Upper lobe of right lung (tissue), 1 donor: Measurements from ENCODE around the gene FOXP1. TPM values are rescaled to one million over a fixed set of nuclear protein-coding genes. Genes with fewer than 3 reads are reported as not detected.

Experiments used
- ATAC-seq: fragments of 200-7000 bp; cut with Tn5 transposase; one replicate; pipeline ENCODE4 v1.9.1; 2020; ENCODE audit warnings: mild to moderate bottlenecking, moderate library complexity
- DNase-seq: peaks from one replicate; pipeline ENCODE4 v3.0.0-alpha.2; 2020
- H3K27ac ChIP-seq: fragments of 200-600 bp; one replicate; pipeline ENCODE4 v1.8.0; 2022
- H3K27me3 ChIP-seq: fragments of 200-600 bp; one replicate; pipeline ENCODE4 v1.8.0; 2022; ENCODE audit warnings: mild to moderate bottlenecking
- H3K36me3 ChIP-seq: fragments of 200-600 bp; one replicate; pipeline ENCODE4 v1.8.0; 2022
- H3K4me1 ChIP-seq: fragments of 200-600 bp; one replicate; pipeline ENCODE4 v1.8.0; 2022
- H3K4me3 ChIP-seq: fragments of 200-600 bp; one replicate; pipeline ENCODE4 v1.8.0; 2022; ENCODE audit warnings: mild to moderate bottlenecking
- H3K9me3 ChIP-seq: fragments of 200-600 bp; one replicate; pipeline ENCODE4 v1.8.0; 2022
- intact Hi-C: fragments of 100-400 bp; cut with DNase I; formaldehyde crosslinking; loops from one replicate; pipeline ENCODE4 v1.11.0; 2022
- total RNA-seq: library from RNA; stranded (reverse); fragmentation: NEBNext Ultra II Directional; extraction: Animal tissue kit (Norgen Biotek cat#: 25700); gene quantifications from one replicate; pipeline ENCODE4 v1.2.1, GENCODE V29; 2021
- TF ChIP-seq, protein P1 (sequence below): fragments of 200-600 bp; IDR thresholded peaks from one replicate; pipeline ENCODE4 v1.8.0; 2022; ENCODE audit warnings: antibody characterized with exemption
- donor health status: DM: no; HTN: yes; CAD: no; lungs with severe emphysema.

The FOXP1 gene
- total RNA-seq, 1 donor from 2014 or later: 140 TPM

DNA sequence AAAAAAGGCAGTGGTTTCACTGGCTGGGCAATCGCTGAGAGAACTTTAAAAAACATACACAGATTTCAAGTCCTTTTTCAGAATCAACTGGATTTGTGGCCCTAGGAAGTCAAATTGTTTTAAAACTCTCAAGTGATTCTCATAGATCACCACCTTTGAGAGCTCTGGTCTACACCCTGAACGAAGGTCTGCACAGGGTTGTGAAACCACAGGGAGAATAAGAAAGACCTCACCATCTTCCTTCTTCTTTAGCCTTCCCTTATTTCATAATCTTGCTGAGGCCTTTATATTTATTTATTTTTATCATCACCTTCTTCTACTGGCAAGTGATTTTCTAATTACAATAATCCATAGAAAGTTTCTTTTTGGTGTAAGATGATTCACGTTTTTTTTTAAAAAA lies 58.1 kb downstream of the FOXP1 start:
- Histone ChIP-seq H3K27ac (no peak overlapping the region), H3K4me1 (peaks cover 5% of the 10 kb centered on the region), H3K4me3 (no peak overlapping the region), H3K27me3 (no peaks in the 10 kb centered on the region), H3K9me3 (no peaks in the 10 kb centered on the region), H3K36me3 (no peaks in the 10 kb centered on the region)
- intact Hi-C loops: no loop called here
- TF ChIP-seq, protein P1, sequence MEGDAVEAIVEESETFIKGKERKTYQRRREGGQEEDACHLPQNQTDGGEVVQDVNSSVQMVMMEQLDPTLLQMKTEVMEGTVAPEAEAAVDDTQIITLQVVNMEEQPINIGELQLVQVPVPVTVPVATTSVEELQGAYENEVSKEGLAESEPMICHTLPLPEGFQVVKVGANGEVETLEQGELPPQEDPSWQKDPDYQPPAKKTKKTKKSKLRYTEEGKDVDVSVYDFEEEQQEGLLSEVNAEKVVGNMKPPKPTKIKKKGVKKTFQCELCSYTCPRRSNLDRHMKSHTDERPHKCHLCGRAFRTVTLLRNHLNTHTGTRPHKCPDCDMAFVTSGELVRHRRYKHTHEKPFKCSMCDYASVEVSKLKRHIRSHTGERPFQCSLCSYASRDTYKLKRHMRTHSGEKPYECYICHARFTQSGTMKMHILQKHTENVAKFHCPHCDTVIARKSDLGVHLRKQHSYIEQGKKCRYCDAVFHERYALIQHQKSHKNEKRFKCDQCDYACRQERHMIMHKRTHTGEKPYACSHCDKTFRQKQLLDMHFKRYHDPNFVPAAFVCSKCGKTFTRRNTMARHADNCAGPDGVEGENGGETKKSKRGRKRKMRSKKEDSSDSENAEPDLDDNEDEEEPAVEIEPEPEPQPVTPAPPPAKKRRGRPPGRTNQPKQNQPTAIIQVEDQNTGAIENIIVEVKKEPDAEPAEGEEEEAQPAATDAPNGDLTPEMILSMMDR: no peak
- ATAC-seq (peak; percentile 45), DNase-seq (no peak)

DNA sequence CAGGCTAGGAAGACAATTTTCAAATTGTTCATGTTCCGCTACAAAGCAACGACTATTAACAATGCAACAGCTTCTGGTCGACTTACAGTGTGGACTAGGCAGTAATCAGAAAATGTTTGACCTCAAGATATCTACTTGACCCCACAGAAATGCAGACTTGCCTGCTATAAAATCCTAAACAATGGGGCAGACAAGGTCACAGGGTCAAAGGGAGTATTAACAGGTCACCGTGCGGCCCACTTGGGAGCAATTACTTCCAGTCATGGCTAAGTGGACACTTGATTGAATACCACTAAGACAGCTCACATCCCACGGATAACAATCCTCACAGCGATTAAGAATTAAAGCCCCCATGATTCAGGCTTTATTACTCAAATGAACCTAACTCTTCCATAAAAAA lies 58.9 kb downstream of the FOXP1 start:
- no peak for ATAC-seq
- no peak for DNase-seq

DNA sequence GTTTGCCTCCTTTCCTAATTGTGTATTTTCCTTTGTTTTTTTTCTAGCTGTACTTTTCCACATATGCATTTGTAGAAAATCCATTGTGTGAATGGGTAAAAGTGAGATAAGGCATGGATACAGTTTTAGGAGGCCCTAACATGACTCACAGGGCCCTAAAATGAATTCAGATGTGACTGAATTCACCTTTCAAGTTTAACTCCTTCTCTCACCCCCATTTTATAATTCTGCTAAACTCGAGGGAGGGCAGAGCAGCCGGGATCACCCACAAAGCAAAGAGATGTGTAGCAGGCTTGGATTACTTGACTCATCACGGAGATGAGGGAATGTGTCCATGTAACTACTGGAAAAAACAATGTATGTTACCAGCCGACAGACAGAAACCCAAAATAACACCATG lies 59.9 kb downstream of the FOXP1 start:
- Histone ChIP-seq H3K27ac (no peak overlapping the region), H3K27me3 (no peaks in the 10 kb centered on the region), H3K4me1 (peaks cover 5% of the 10 kb centered on the region), H3K36me3 (no peaks in the 10 kb centered on the region), H3K9me3 (no peaks in the 10 kb centered on the region), H3K4me3 (no peak overlapping the region)
- intact Hi-C loops: no loop called here
- TF ChIP-seq, protein P1: no peak
- no peak for ATAC-seq
- DNase-seq: no peak

More for the DNA sequence above, 58.9 kb downstream of the FOXP1 start:
- TF ChIP-seq, protein P1: no peak
- Histone ChIP-seq H3K4me1 (peaks cover 5% of the 10 kb centered on the region), H3K4me3 (no peak overlapping the region), H3K27me3 (no peaks in the 10 kb centered on the region), H3K36me3 (no peaks in the 10 kb centered on the region), H3K27ac (no peak overlapping the region), H3K9me3 (no peaks in the 10 kb centered on the region)
- intact Hi-C loops: no loop called here

DNA sequence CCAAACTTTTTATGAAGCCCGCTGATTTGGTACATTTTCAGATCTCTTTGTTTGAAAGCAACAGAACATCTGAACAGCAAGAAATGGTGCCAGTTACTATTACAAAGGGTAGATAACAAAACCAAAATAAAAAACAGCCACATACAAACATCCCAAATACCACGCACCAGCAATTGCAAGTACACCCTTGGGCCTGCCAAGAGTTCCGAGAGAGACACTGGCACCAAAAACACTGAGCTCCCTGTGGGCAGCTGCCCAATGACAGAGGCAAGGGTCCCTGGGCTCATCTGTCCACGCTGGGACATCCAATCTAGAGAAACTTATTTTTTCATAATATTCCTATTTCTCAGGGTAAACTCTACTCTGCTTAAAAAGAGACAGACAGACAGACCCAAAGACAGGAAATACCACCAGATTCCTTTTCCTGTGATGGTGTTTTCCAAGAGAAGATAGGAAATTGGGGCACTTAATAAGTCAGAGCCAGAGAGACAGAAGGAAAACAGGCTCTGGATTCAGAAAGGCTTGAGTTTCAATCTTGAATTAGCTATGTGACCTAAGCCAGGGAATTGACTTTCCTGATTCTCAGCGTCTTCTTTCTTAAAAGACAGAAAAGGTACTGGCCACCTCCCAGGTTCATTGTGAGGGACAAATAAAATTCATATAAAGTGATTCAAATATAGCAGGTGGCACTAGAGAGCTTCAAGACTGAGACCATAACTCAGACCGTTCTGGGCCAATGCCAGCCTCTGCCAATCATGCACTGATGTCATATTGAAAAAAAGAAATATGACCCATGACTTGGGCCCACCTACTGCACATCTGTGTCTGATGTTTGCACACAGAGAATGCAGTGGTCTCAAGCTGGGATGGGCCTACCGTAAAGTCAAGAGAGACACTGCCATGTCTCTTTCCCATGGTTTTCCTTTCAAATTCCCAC lies 61.3 kb downstream of the FOXP1 start:
- DNase-seq: no peak
- TF ChIP-seq, protein P1: no peak
- H3K4me3 ChIP-seq: no peak overlapping the region

DNA sequence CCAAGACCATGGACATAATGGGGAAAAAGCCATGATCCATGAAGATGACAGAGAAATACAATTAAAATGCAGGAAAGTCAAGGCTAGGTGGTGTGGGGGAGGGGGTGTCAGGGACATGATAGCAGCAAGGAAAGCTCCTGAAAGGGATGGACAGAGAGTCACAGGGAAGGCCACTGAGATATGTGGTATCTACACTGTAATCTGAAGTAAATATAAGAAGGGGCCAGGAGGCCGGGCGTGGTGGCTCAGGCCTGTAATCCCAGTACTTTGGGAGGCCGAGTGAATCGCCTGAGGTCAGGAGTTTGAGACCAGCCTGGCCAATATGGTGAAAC lies 62.5 kb downstream of the FOXP1 start:
- peaks cover 6% of the 10 kb centered on the region for H3K4me1 ChIP-seq
- TF ChIP-seq, protein P1: no peak
- no peak overlapping the region for H3K4me3 ChIP-seq
- H3K27ac ChIP-seq: no peak overlapping the region
- no peaks in the 10 kb centered on the region for H3K27me3 ChIP-seq
- intact Hi-C loops: no loop called here
- DNase-seq: no peak
- H3K9me3 ChIP-seq: no peaks in the 10 kb centered on the region
- ATAC-seq: no peak
- H3K36me3 ChIP-seq: no peaks in the 10 kb centered on the region

More for the DNA sequence above, 61.3 kb downstream of the FOXP1 start:
- H3K36me3 ChIP-seq: no peaks in the 10 kb centered on the region
- intact Hi-C loops: no loop called here
- no peak overlapping the region for H3K27ac ChIP-seq
- no peaks in the 10 kb centered on the region for H3K9me3 ChIP-seq
- H3K4me1 ChIP-seq: peaks cover 5% of the 10 kb centered on the region
- no peaks in the 10 kb centered on the region for H3K27me3 ChIP-seq
- no peak for ATAC-seq
